HepG2 (cell line): Measurements from ENCODE around the gene SNX9. TPM values are rescaled to one million over a fixed set of nuclear protein-coding genes. Genes with fewer than 3 reads are reported as not detected.

ENCODE experiments used
- MAFG ChIP-seq: sonication (generic); formaldehyde crosslinking; IDR thresholded peaks from 2 replicates; pipeline ENCODE4 v1.5.1; 2020; ENCODE audit warnings: mild to moderate bottlenecking, missing genetic modification reagents
- POLR2AphosphoS2 ChIP-seq: IDR thresholded peaks from 2 replicates; pipeline ENCODE4 v1.6.1; 2011; ENCODE audit warnings: low read depth, low read length, improper control_type of control experiment
- THAP11 ChIP-seq: IDR thresholded peaks from 2 replicates; pipeline ENCODE4 v1.6.1; 2016; ENCODE audit warnings: missing biosample characterization, missing genetic modification reagents
- ZBTB42 ChIP-seq: sonication (generic); formaldehyde crosslinking; IDR thresholded peaks from 2 replicates; pipeline ENCODE4 v1.5.0; 2020; ENCODE audit warnings: mild to moderate bottlenecking, missing genetic modification reagents
- ZNF713 ChIP-seq: sonication (generic); formaldehyde crosslinking; IDR thresholded peaks from 2 replicates; pipeline ENCODE4 v1.4.0; 2020; ENCODE audit warnings: mild to moderate bottlenecking, missing genetic modification reagents
- ZNF766 ChIP-seq: sonication (generic); formaldehyde crosslinking; IDR thresholded peaks from 2 replicates; pipeline ENCODE4 v1.5.0; 2020; ENCODE audit warnings: missing genetic modification reagents, borderline replicate concordance
- polyA plus RNA-seq, 8 experiments: library from polyadenylated mRNA; depleted of rRNA in 3 of 8; stranded (reverse) in 7 of 8; unstranded in 1 of 8; fragments of >200 nt; fragmentation: Illumina TruSeq in 4 of 8; extraction: Trizol in 4 of 8; gene quantifications; 2 replicates each; pipeline versions ENCODE4 v1.2.1 to v1.2.3, GENCODE V29; 2011 to 2016; ENCODE audit warnings: low read depth in 4 of 8, missing spikeins in 1 of 8, mixed read lengths in 1 of 8; ENCODE audit not compliant: insufficient read depth in 1 of 8
- total RNA-seq, 5 experiments: library from RNA; depleted of rRNA; stranded (reverse); fragments of >200 nt; fragmentation: Illumina TruSeq; extraction: Trizol; gene quantifications; 2 replicates each; pipeline ENCODE4 v1.2.3, GENCODE V29; 2016; ENCODE audit warnings: low read depth in 1 of 5
- TF ChIP-seq, protein P1 (sequence below): IDR thresholded peaks from 2 replicates; pipeline ENCODE4 v1.6.1; 2016; ENCODE audit warnings: low read depth, control low read depth
- TF ChIP-seq, protein P2 (sequence below): sonication (generic); formaldehyde crosslinking; IDR thresholded peaks from 2 replicates; pipeline ENCODE4 v1.5.0; 2020; ENCODE audit warnings: missing genetic modification reagents
- TF ChIP-seq, protein P3 (sequence below): sonication (generic); formaldehyde crosslinking; IDR thresholded peaks from 2 replicates; pipeline ENCODE4 v1.4.0; 2020; ENCODE audit warnings: mild to moderate bottlenecking, missing genetic modification reagents
- TF ChIP-seq, protein P4 (sequence below): IDR thresholded peaks from 2 replicates; pipeline ENCODE4 v1.6.1; 2016; ENCODE audit warnings: mild to moderate bottlenecking
- TF ChIP-seq, protein P5 (sequence below): sonication (generic); formaldehyde crosslinking; IDR thresholded peaks from 2 replicates; pipeline ENCODE4 v1.5.0; 2020; ENCODE audit warnings: mild to moderate bottlenecking, missing genetic modification reagents, borderline replicate concordance

SNX9 gene
- total and polyA plus RNA-seq, 2 of the 13 experiments (the other 11 are each of a cell fraction or from before 2014, with no cell fraction given): 21.9 to 36.0 TPM

DNA sequence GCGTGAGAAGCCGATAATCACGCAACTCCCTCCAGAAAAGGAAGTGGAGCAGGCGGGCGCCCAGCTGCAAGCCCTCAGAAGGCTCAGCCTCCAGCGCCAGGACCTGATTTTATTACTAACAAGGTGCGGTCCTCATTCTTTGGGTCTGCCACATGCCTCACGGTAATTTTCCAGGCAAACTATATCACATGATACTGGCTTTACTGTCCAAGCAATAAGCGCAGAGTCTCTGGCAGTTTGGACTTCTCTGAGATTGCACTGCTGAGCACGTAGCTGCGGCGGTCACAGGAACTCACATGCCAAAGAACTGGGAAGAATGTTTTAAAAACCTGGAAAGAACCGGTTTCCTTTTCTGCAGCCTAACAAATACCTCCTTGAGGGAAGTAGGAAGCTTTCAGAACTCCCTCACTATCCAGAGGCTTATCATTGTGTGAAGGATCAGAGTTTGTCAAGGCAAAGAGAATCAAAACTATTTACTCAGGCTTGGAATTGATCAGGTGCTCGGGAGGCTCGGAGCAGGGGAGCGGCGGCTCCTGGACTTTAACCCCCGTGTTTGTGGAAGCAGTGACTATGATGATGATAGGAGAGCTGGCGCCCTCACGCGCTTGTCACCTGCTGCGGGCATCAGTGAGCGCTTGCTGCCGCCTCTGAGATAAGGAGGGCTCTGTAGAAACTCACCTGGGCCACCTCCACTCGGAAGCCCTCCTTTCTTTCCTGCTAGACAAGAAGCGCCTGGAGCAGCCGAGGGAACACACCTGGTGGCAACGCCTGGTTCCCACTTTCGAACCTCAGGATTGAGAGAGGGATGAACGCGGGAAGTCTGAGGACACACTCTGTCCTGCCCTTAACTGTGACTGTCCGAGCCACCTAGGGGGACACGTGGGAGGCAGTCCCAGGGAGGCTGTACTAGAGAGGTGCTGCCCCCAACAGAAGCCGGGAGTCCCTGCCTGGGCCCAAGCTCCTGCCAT is 131.4 kb downstream of the SNX9 start (continued):
- TF ChIP-seq, protein P1, sequence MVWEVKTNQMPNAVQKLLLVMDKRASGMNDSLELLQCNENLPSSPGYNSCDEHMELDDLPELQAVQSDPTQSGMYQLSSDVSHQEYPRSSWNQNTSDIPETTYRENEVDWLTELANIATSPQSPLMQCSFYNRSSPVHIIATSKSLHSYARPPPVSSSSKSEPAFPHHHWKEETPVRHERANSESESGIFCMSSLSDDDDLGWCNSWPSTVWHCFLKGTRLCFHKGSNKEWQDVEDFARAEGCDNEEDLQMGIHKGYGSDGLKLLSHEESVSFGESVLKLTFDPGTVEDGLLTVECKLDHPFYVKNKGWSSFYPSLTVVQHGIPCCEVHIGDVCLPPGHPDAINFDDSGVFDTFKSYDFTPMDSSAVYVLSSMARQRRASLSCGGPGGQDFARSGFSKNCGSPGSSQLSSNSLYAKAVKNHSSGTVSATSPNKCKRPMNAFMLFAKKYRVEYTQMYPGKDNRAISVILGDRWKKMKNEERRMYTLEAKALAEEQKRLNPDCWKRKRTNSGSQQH (CRISPR knock-in tag): no peak; the same call in 1 of the 2 replicates
- TF ChIP-seq ZNF766 (CRISPR knock-in tag) (peak; percentile 64; the same call in 1 of the 2 replicates), ZNF713 (CRISPR knock-in tag) (0 out of 2 replicates have a peak, but pooled peaks have one; percentile 90), THAP11 (CRISPR knock-in tag) (peak; percentile 65), MAFG (no peak), ZBTB42 (CRISPR knock-in tag) (0 out of 2 replicates have a peak, but pooled peaks have one; percentile 51), POLR2AphosphoS2 (no peak)
- TF ChIP-seq, protein P2, sequence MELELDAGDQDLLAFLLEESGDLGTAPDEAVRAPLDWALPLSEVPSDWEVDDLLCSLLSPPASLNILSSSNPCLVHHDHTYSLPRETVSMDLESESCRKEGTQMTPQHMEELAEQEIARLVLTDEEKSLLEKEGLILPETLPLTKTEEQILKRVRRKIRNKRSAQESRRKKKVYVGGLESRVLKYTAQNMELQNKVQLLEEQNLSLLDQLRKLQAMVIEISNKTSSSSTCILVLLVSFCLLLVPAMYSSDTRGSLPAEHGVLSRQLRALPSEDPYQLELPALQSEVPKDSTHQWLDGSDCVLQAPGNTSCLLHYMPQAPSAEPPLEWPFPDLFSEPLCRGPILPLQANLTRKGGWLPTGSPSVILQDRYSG: 0 out of 2 replicates have a peak, but pooled peaks have one; percentile 65
- TF ChIP-seq, protein P3, sequence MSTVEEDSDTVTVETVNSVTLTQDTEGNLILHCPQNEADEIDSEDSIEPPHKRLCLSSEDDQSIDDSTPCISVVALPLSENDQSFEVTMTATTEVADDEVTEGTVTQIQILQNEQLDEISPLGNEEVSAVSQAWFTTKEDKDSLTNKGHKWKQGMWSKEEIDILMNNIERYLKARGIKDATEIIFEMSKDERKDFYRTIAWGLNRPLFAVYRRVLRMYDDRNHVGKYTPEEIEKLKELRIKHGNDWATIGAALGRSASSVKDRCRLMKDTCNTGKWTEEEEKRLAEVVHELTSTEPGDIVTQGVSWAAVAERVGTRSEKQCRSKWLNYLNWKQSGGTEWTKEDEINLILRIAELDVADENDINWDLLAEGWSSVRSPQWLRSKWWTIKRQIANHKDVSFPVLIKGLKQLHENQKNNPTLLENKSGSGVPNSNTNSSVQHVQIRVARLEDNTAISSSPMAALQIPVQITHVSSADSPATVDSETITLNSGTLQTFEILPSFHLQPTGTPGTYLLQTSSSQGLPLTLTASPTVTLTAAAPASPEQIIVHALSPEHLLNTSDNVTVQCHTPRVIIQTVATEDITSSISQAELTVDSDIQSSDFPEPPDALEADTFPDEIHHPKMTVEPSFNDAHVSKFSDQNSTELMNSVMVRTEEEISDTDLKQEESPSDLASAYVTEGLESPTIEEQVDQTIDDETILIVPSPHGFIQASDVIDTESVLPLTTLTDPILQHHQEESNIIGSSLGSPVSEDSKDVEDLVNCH (CRISPR knock-in tag): no peak
- TF ChIP-seq, protein P4, sequence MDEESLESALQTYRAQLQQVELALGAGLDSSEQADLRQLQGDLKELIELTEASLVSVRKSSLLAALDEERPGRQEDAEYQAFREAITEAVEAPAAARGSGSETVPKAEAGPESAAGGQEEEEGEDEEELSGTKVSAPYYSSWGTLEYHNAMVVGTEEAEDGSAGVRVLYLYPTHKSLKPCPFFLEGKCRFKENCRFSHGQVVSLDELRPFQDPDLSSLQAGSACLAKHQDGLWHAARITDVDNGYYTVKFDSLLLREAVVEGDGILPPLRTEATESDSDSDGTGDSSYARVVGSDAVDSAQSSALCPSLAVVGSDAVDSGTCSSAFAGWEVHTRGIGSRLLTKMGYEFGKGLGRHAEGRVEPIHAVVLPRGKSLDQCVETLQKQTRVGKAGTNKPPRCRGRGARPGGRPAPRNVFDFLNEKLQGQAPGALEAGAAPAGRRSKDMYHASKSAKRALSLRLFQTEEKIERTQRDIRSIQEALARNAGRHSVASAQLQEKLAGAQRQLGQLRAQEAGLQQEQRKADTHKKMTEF (CRISPR knock-in tag): peak; percentile 86
- TF ChIP-seq, protein P5, sequence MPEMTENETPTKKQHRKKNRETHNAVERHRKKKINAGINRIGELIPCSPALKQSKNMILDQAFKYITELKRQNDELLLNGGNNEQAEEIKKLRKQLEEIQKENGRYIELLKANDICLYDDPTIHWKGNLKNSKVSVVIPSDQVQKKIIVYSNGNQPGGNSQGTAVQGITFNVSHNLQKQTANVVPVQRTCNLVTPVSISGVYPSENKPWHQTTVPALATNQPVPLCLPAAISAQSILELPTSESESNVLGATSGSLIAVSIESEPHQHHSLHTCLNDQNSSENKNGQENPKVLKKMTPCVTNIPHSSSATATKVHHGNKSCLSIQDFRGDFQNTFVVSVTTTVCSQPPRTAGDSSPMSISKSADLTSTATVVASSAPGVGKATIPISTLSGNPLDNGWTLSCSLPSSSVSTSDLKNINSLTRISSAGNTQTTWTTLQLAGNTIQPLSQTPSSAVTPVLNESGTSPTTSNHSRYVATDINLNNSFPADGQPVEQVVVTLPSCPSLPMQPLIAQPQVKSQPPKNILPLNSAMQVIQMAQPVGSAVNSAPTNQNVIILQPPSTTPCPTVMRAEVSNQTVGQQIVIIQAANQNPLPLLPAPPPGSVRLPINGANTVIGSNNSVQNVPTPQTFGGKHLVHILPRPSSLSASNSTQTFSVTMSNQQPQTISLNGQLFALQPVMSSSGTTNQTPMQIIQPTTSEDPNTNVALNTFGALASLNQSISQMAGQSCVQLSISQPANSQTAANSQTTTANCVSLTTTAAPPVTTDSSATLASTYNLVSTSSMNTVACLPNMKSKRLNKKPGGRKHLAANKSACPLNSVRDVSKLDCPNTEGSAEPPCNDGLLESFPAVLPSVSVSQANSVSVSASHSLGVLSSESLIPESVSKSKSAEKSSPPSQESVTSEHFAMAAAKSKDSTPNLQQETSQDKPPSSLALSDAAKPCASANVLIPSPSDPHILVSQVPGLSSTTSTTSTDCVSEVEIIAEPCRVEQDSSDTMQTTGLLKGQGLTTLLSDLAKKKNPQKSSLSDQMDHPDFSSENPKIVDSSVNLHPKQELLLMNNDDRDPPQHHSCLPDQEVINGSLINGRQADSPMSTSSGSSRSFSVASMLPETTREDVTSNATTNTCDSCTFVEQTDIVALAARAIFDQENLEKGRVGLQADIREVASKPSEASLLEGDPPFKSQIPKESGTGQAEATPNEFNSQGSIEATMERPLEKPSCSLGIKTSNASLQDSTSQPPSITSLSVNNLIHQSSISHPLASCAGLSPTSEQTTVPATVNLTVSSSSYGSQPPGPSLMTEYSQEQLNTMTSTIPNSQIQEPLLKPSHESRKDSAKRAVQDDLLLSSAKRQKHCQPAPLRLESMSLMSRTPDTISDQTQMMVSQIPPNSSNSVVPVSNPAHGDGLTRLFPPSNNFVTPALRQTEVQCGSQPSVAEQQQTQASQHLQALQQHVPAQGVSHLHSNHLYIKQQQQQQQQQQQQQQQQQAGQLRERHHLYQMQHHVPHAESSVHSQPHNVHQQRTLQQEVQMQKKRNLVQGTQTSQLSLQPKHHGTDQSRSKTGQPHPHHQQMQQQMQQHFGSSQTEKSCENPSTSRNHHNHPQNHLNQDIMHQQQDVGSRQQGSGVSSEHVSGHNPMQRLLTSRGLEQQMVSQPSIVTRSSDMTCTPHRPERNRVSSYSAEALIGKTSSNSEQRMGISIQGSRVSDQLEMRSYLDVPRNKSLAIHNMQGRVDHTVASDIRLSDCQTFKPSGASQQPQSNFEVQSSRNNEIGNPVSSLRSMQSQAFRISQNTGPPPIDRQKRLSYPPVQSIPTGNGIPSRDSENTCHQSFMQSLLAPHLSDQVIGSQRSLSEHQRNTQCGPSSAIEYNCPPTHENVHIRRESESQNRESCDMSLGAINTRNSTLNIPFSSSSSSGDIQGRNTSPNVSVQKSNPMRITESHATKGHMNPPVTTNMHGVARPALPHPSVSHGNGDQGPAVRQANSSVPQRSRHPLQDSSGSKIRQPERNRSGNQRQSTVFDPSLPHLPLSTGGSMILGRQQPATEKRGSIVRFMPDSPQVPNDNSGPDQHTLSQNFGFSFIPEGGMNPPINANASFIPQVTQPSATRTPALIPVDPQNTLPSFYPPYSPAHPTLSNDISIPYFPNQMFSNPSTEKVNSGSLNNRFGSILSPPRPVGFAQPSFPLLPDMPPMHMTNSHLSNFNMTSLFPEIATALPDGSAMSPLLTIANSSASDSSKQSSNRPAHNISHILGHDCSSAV (CRISPR knock-in tag): no peak
